ENCODE data around the gene RTKN2. TPM values are rescaled to one million over a fixed set of nuclear protein-coding genes. Genes with fewer than 3 reads are reported as not detected.
"Not testable (repeated sequence)": the region's sequence is repeated elsewhere in the genome, so short reads cannot be mapped to it uniquely, and the experiment has no call there.

The RTKN2 gene
- total and polyA plus RNA-seq, 2 donors (not counting 1 experiment from before 2014, with no cell fraction given): 0.07 to 0.22 TPM

- Histone ChIP-seq H3K27ac (ENCODE audit: low read length in 2 of 2) (peak overlapping the region; percentile 87 to 93), H3K27me3 (replicated peaks in 1 of 4; ENCODE audit: control extremely low read depth in 1 of 4, control insufficient read depth in 3 of 4, insufficient read depth in 4 of 4, low read length in 3 of 4) (no peaks in the 10 kb centered on the region), H3K4me2 (replicated peaks; ENCODE audit: low read depth, low read length, poor library complexity, severe bottlenecking) (peak overlapping the region; percentile 62), H3K4me1 (ENCODE audit: control insufficient read depth in 2 of 2, insufficient read depth in 2 of 2, low read length in 2 of 2) (peaks cover 32 to 42% of the 10 kb centered on the region in 2 donors), H3K9ac (ENCODE audit: low read length) (peak overlapping the region; percentile 51), H3K79me2 (ENCODE audit: control insufficient read depth, insufficient read depth, low read length) (no peaks in the 10 kb centered on the region), H3K36me3 (replicated peaks in 1 of 2; ENCODE audit: control extremely low read depth in 1 of 2, control insufficient read depth in 1 of 2, extremely low read depth in 1 of 2, insufficient read depth in 2 of 2, low read length in 1 of 2) (no peaks in the 10 kb centered on the region), H3K4me3 (ENCODE audit: control extremely low read depth in 1 of 5, extremely low read depth in 1 of 5, insufficient read depth in 1 of 5, low read depth in 2 of 5, low read length in 4 of 5) (peak overlapping the region in 1 of 5 experiments; percentile 39), H3K9me3 (ENCODE audit: control extremely low read depth in 1 of 3, control insufficient read depth in 2 of 3, insufficient read depth in 1 of 3, low read length in 2 of 3) (peaks cover 0 to 10% (median 0%) of the 10 kb centered on the region in 3 donors), H4K20me1 (ENCODE audit: control insufficient read depth, insufficient read depth, low read length, poor library complexity, severe bottlenecking) (no peaks in the 10 kb centered on the region), H2AFZ (ENCODE audit: insufficient read depth, low read depth, low read length, poor library complexity, severe bottlenecking) (peak overlapping the region; percentile 50)
- Mint-ChIP-seq H3K4me1 (peaks cover 40% of the 10 kb centered on the region), H3K27me3 (no peaks in the 10 kb centered on the region), H3K4me3 (peak overlapping the region; percentile 60), H3K27ac (peak overlapping the region; percentile 91), H3K9me3 (ENCODE audit: insufficient read depth) (no peaks in the 10 kb centered on the region)
- DNase-seq: peak; percentile 43
- ChIA-PET CTCF (interaction anchor here (0.8 to 11.9 kb wide), 10 partner anchors 161 to 1103 kb away, joined by 3 to 184 read pairs (median 8); partner anchors contain the start of gene ARID5B), POLR2A (interaction anchor here (0.6 to 1.4 kb wide), 4 partner anchors 195 to 1017 kb away, joined by 3 to 4 read pairs (median 3); no protein-coding TSS in a partner anchor)
- ATAC-seq (ENCODE audit: low read depth): no peak
- intact Hi-C loops (cut with micrococcal nuclease): loop anchor here (10.0 kb wide), 2 partner anchors 281 to 1429 kb away; no protein-coding TSS in a partner anchor
- no CpG with 5 or more reads among the region's 2 CpGs for WGBS (ENCODE audit: insufficient coverage)
- TF ChIP-seq EZH2 (IDR thresholded peaks at IDR 0.05; ENCODE audit: borderline replicate concordance, insufficient read depth, low read depth, low read length, poor library complexity, severe bottlenecking): no peak
- no peak for TF ChIP-seq CTCF (IDR thresholded peaks at IDR 0.05)
These were observed 25.0 kb downstream of the RTKN2 start for GRCh38 chr10:62243647-62243997.

GRCh38 chr10:62242965-62243646 is 25.5 kb downstream of the RTKN2 start:
- 0% methylated on average over 1 of the region's 4 CpGs for WGBS (ENCODE audit: insufficient coverage)
- H4K20me1 ChIP-seq (ENCODE audit: control insufficient read depth, insufficient read depth, low read length, poor library complexity, severe bottlenecking); H3K27me3 ChIP-seq (replicated peaks in 1 of 4; ENCODE audit: control extremely low read depth in 1 of 4, control insufficient read depth in 3 of 4, insufficient read depth in 4 of 4, low read length in 3 of 4); ATAC-seq (ENCODE audit: low read depth); H3K27me3 Mint-ChIP-seq; H3K79me2 ChIP-seq (ENCODE audit: control insufficient read depth, insufficient read depth, low read length); DNase-seq; H3K36me3 ChIP-seq (replicated peaks in 1 of 2; ENCODE audit: control extremely low read depth in 1 of 2, control insufficient read depth in 1 of 2, extremely low read depth in 1 of 2, insufficient read depth in 2 of 2, low read length in 1 of 2); H3K9me3 Mint-ChIP-seq (ENCODE audit: insufficient read depth): not testable (repeated sequence)
- Histone ChIP-seq H3K4me3 (ENCODE audit: control extremely low read depth in 1 of 5, extremely low read depth in 1 of 5, insufficient read depth in 1 of 5, low read depth in 2 of 5, low read length in 4 of 5) (peak overlapping the region in 1 of 5 experiments; percentile 39), H3K4me1 (ENCODE audit: control insufficient read depth in 2 of 2, insufficient read depth in 2 of 2, low read length in 2 of 2) (peaks cover 32 to 42% of the 10 kb centered on the region in 2 donors), H3K9ac (ENCODE audit: low read length) (peak overlapping the region; percentile 51), H2AFZ (ENCODE audit: insufficient read depth, low read depth, low read length, poor library complexity, severe bottlenecking) (peak overlapping the region; percentile 50), H3K9me3 (ENCODE audit: control extremely low read depth in 1 of 3, control insufficient read depth in 2 of 3, insufficient read depth in 1 of 3, low read length in 2 of 3) (peaks cover 0 to 10% (median 0%) of the 10 kb centered on the region in 3 donors), H3K4me2 (replicated peaks; ENCODE audit: low read depth, low read length, poor library complexity, severe bottlenecking) (peak overlapping the region; percentile 62), H3K27ac (ENCODE audit: low read length in 2 of 2) (peak overlapping the region; percentile 87 to 93)
- H3K27ac Mint-ChIP-seq: peak overlapping the region; percentile 91
- POLR2A ChIA-PET: interaction anchor here (0.6 to 1.4 kb wide), 2 partner anchors 194 to 1017 kb away, joined by 3 to 4 read pairs; no protein-coding TSS in a partner anchor
- peak overlapping the region; percentile 60 for H3K4me3 Mint-ChIP-seq
- intact Hi-C loops (cut with micrococcal nuclease): loop anchor here (10.0 kb wide), 2 partner anchors 282 to 1428 kb away; no protein-coding TSS in a partner anchor
- peaks cover 40% of the 10 kb centered on the region for H3K4me1 Mint-ChIP-seq
- CTCF ChIA-PET: interaction anchor here (0.8 to 11.9 kb wide), 8 partner anchors 160 to 1102 kb away, joined by 3 to 184 read pairs (median 6); partner anchors contain the start of gene ARID5B

- ATAC-seq (ENCODE audit: low read depth); H3K4me2 ChIP-seq (replicated peaks; ENCODE audit: low read depth, low read length, poor library complexity, severe bottlenecking); H3K27me3 Mint-ChIP-seq; DNase-seq; H3K4me3 ChIP-seq (ENCODE audit: control extremely low read depth in 1 of 5, extremely low read depth in 1 of 5, insufficient read depth in 1 of 5, low read depth in 2 of 5, low read length in 4 of 5); H3K79me2 ChIP-seq (ENCODE audit: control insufficient read depth, insufficient read depth, low read length); H3K27ac ChIP-seq (ENCODE audit: low read length in 2 of 2); POLR2A ChIA-PET; H2AFZ ChIP-seq (ENCODE audit: insufficient read depth, low read depth, low read length, poor library complexity, severe bottlenecking); H3K27me3 ChIP-seq (replicated peaks in 1 of 4; ENCODE audit: control extremely low read depth in 1 of 4, control insufficient read depth in 3 of 4, insufficient read depth in 4 of 4, low read length in 3 of 4); H3K9ac ChIP-seq (ENCODE audit: low read length); H3K9me3 Mint-ChIP-seq (ENCODE audit: insufficient read depth); H3K36me3 ChIP-seq (replicated peaks in 1 of 2; ENCODE audit: control extremely low read depth in 1 of 2, control insufficient read depth in 1 of 2, extremely low read depth in 1 of 2, insufficient read depth in 2 of 2, low read length in 1 of 2); H4K20me1 ChIP-seq (ENCODE audit: control insufficient read depth, insufficient read depth, low read length, poor library complexity, severe bottlenecking); H3K4me3 Mint-ChIP-seq; H3K27ac Mint-ChIP-seq: not testable (repeated sequence)
- peaks cover 40% of the 10 kb centered on the region for H3K4me1 Mint-ChIP-seq
- CTCF ChIA-PET: interaction anchor here (1.0 to 11.9 kb wide), 4 partner anchors 158 to 1100 kb away, joined by 3 to 184 read pairs (median 4); no protein-coding TSS in a partner anchor
- peaks cover 0 to 10% (median 0%) of the 10 kb centered on the region in 3 donors for H3K9me3 ChIP-seq (ENCODE audit: control extremely low read depth in 1 of 3, control insufficient read depth in 2 of 3, insufficient read depth in 1 of 3, low read length in 2 of 3)
- peaks cover 32 to 42% of the 10 kb centered on the region in 2 donors for H3K4me1 ChIP-seq (ENCODE audit: control insufficient read depth in 2 of 2, insufficient read depth in 2 of 2, low read length in 2 of 2)
- WGBS (ENCODE audit: insufficient coverage): 100% methylated on average over 1 of the region's 4 CpGs
- intact Hi-C loops (cut with micrococcal nuclease): loop anchor here (10.0 kb wide), 2 partner anchors 283 to 1427 kb away; no protein-coding TSS in a partner anchor
These were observed 27.1 kb downstream of the RTKN2 start for GRCh38 chr10:62241521-62241920.
